ENCODE measurements around the gene CDH23.

The CDH23 gene

DNA sequence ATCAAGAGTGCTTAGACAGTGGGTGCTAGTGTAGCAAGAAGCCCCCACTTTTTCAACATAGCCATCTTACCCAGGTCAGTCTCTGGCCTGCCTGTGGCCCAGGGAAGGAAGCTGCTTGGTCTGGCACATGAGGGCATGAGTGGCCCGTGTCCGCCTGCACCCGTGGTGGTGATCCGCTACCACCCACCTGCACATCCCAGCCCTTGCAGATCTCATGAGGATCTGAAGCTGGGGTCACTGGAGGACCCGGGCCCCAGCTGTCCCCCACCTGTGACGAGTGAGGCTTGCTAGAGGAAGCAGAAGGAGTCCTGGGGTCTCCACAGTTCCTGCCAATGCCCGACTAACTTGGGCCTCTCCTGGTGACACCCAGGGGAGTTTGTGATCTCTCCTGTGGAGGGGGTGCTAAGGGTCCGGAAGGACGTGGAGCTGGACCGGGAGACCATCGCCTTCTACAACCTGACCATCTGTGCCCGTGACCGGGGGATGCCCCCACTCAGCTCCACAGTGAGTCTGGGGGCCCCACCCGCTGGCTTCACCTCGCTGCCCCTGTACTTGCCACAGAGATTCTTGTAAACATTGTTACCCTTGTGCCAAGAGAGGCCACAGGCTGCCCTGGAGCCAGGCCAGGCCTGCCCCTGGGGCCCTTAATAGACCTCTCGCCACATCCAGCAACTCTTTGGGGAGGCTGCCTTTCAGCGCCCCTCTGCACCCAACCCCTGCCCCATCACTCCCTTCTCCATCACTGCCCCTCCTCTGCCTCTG, 387.4 kb downstream of the CDH23 start:
- TF ChIP-seq, protein P1, sequence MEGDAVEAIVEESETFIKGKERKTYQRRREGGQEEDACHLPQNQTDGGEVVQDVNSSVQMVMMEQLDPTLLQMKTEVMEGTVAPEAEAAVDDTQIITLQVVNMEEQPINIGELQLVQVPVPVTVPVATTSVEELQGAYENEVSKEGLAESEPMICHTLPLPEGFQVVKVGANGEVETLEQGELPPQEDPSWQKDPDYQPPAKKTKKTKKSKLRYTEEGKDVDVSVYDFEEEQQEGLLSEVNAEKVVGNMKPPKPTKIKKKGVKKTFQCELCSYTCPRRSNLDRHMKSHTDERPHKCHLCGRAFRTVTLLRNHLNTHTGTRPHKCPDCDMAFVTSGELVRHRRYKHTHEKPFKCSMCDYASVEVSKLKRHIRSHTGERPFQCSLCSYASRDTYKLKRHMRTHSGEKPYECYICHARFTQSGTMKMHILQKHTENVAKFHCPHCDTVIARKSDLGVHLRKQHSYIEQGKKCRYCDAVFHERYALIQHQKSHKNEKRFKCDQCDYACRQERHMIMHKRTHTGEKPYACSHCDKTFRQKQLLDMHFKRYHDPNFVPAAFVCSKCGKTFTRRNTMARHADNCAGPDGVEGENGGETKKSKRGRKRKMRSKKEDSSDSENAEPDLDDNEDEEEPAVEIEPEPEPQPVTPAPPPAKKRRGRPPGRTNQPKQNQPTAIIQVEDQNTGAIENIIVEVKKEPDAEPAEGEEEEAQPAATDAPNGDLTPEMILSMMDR (IDR thresholded peaks at IDR 0.05), result no peak
- Mint-ChIP-seq H3K4me1 (no peaks in the 10 kb centered on the region), H3K36me3 (ENCODE audit: low read depth) (no peaks in the 10 kb centered on the region), H3K27ac (no peak overlapping the region), H3K27me3 (ENCODE audit: low read depth, poor library complexity) (peaks cover 38% of the 10 kb centered on the region), H3K9me3 (no peaks in the 10 kb centered on the region), H3K4me3 (no peak overlapping the region)
- DNase-seq, result no peak

DNA sequence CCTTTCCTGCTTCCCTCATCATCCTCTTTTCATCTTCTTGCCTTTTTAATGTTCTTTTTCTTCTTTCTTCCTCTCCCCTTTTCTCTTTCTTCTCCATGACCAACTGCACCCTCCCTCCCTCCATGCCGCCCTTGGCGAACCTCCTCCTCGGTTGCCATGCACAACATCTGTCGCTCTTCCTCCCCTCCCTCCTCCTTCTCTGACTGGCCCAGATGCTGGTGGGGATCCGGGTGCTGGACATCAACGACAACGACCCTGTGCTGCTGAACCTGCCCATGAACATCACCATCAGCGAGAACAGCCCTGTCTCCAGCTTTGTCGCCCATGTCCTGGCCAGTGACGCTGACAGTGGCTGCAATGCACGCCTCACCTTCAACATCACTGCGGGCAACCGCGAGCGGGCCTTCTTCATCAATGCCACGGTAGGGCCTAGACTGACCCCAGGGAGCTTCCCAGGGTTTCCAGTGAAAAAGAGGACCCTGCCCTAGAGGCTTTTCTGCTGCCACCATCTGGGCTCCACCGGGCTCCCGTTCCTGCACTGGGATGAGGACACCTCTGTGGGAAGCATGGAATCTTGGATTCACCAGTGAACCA, 388.1 kb downstream of the CDH23 start:
- no peaks in the 10 kb centered on the region for H3K36me3 Mint-ChIP-seq (ENCODE audit: low read depth)
- H3K27ac Mint-ChIP-seq, result no peak overlapping the region
- no peaks in the 10 kb centered on the region for H3K9me3 Mint-ChIP-seq
- TF ChIP-seq, protein P1 (IDR thresholded peaks at IDR 0.05), result no peak
- H3K4me1 Mint-ChIP-seq, result no peaks in the 10 kb centered on the region
- DNase-seq, result no peak
- peaks cover 38% of the 10 kb centered on the region for H3K27me3 Mint-ChIP-seq (ENCODE audit: low read depth, poor library complexity)
- no peak overlapping the region for H3K4me3 Mint-ChIP-seq

GRCh38 chr10:71788954-71789353, 392.2 kb downstream of the CDH23 start:
- no peak overlapping the region for H3K27ac Mint-ChIP-seq
- H3K36me3 Mint-ChIP-seq (ENCODE audit: low read depth), result no peaks in the 10 kb centered on the region
- no peak overlapping the region for H3K4me3 Mint-ChIP-seq
- TF ChIP-seq, protein P1 (IDR thresholded peaks at IDR 0.05), result no peak
- no peak for DNase-seq
- no peaks in the 10 kb centered on the region for H3K9me3 Mint-ChIP-seq
- peaks cover 32% of the 10 kb centered on the region for H3K27me3 Mint-ChIP-seq (ENCODE audit: low read depth, poor library complexity)
- no peaks in the 10 kb centered on the region for H3K4me1 Mint-ChIP-seq

GRCh38 chr10:71789871-71790270, 393.2 kb downstream of the CDH23 start:
- Mint-ChIP-seq H3K27ac (no peak overlapping the region), H3K9me3 (no peaks in the 10 kb centered on the region), H3K36me3 (ENCODE audit: low read depth) (no peaks in the 10 kb centered on the region), H3K4me1 (no peaks in the 10 kb centered on the region), H3K4me3 (no peak overlapping the region), H3K27me3 (ENCODE audit: low read depth, poor library complexity) (peaks cover 27% of the 10 kb centered on the region)
- TF ChIP-seq, protein P1 (IDR thresholded peaks at IDR 0.05), result no peak
- DNase-seq, result no peak

DNA sequence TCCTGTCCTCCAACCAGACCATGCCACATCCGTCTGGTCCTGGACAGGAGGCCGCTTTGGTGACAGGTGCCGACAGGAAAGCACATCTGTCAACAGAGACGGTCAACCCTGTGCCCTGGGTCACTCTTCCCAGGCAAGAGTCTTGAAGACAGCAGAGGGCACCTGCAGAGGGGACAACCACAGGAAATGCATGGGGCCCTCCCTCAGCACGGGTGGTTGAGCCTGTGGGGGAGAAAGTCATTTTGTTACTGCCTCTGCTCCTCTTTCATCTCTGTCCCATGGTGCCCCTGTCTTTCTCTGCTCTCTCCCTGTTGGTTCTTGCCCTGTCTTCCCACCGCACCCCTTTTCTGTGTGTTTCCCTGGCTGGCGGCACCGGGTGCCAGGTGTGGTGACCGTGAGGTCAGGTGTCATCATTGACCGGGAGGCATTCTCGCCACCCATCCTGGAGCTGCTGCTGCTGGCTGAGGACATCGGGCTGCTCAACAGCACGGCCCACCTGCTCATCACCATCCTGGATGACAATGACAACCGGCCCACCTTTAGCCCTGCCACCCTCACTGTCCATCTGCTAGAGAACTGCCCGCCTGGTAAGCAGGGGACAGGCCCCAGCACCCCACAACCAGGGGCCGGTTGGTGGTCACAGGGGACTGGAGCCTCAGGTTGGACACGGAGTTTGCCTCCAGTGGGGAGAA, 394.2 kb downstream of the CDH23 start:
- Mint-ChIP-seq H3K4me3 (no peak overlapping the region), H3K4me1 (no peaks in the 10 kb centered on the region), H3K27me3 (ENCODE audit: low read depth, poor library complexity) (peaks cover 30% of the 10 kb centered on the region)

More for the DNA sequence above, 394.2 kb downstream of the CDH23 start:
- TF ChIP-seq, protein P1 (IDR thresholded peaks at IDR 0.05), result no peak
- H3K27ac Mint-ChIP-seq, result no peak overlapping the region
- H3K9me3 Mint-ChIP-seq, result no peaks in the 10 kb centered on the region
- no peak for DNase-seq
- H3K36me3 Mint-ChIP-seq (ENCODE audit: low read depth), result no peaks in the 10 kb centered on the region
